ENCODE measurements around the gene TMEM238.

TMEM238 gene

GRCh38 chr19:55385724-55386492 lies 1.8 kb upstream of the TMEM238 start, which contains the start of gene RPL28:
TSS of gene RPL28 (plus strand) at chr19:55385932. CDS start at chr19:55386358, 426 bp downstream.
- no peaks in the 10 kb centered on the region for H3K9me3 ChIP-seq (ENCODE audit: low read depth, low read length)
- H3K4me3 ChIP-seq: peak within 1 kb of the TSS; percentile 91
- H3K36me3 ChIP-seq (ENCODE audit: insufficient read depth, low read length): peaks cover 42% of the 10 kb centered on the region
- H3K27ac ChIP-seq: peak within 1 kb of the TSS; percentile 94
- TF ChIP-seq POLR2AphosphoS5 (IDR thresholded peaks at IDR 0.05; ENCODE audit: borderline replicate concordance, low read depth, low read length): peak; percentile 100
- no peak for TF ChIP-seq FOXP2 (optimal IDR thresholded peaks at IDR 0.05; ENCODE audit: control extremely low read depth, extremely low read length, insufficient read depth)
- no peak for TF ChIP-seq EZH2 (IDR thresholded peaks at IDR 0.05)
- H3K9ac ChIP-seq (ENCODE audit: insufficient read length): peak within 1 kb of the TSS; percentile 97
- DNase-seq (ENCODE audit: low read depth, low spot score): peak; percentile 91

- peak overlapping the region; percentile 91 for H3K4me3 ChIP-seq
- H3K9me3 ChIP-seq (ENCODE audit: low read depth, low read length): no peaks in the 10 kb centered on the region
- H3K9ac ChIP-seq (ENCODE audit: insufficient read length): peak overlapping the region; percentile 91
- peak; percentile 89 for DNase-seq (ENCODE audit: low read depth, low spot score)
- peak overlapping the region; percentile 94 for H3K27ac ChIP-seq
- TF ChIP-seq EZH2 (IDR thresholded peaks at IDR 0.05) (no peak), POLR2AphosphoS5 (IDR thresholded peaks at IDR 0.05; ENCODE audit: borderline replicate concordance, low read depth, low read length) (no peak), FOXP2 (optimal IDR thresholded peaks at IDR 0.05; ENCODE audit: control extremely low read depth, extremely low read length, insufficient read depth) (no peak)
- peaks cover 38% of the 10 kb centered on the region for H3K36me3 ChIP-seq (ENCODE audit: insufficient read depth, low read length)
These were observed 1.0 kb upstream of the TMEM238 start for GRCh38 chr19:55384920-55385723.

DNA sequence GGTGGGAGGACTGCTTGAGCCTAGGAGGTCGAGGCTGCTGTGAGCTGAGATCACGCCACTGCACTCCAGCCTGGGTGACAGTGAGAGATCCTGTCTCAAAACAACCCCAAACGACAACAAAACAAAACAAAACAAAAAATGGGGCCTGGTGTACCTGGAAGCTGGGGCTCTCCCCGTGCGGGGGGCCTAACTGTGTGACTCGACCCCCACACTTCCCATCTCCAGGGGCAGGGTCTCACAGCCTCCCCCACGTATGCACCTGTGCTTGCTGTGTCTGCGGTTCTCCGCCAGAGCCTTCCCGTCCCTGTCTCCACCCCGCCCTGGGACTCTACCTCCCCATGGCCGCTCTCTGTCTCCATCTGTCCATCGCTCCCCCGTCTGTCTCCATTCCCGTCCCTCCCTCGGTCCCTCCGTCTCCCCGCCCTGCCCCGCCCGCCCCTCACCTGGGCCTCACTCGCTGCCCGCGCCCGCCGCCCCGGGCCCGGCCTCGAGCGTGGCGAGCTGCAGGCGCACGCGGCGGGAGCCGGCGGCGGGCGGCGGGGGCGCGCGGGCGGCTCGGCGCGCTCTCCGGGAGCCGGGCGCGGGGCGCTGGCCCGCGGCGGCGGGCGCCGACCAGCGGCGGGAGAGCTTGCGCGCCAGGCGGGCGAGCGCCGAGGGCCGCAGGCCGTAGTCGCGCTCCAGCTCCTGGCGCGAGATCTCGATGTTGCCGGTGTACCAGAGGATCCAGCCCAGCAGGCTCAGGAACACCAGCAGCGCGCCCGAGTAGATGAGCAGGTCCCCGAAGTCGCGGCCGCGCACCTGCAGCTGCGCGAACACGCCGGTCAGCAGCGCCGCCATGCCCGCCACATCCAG lies 587 bp downstream of the TMEM238 start:
- peaks cover 22% of the 10 kb centered on the region for H3K36me3 ChIP-seq (ENCODE audit: insufficient read depth, low read length)
- H3K9ac ChIP-seq (ENCODE audit: insufficient read length): no peak overlapping the region
- H3K9me3 ChIP-seq (ENCODE audit: low read depth, low read length): no peaks in the 10 kb centered on the region
- no peak overlapping the region for H3K4me3 ChIP-seq
- DNase-seq (ENCODE audit: low read depth, low spot score): no peak
- TF ChIP-seq FOXP2 (optimal IDR thresholded peaks at IDR 0.05; ENCODE audit: control extremely low read depth, extremely low read length, insufficient read depth): no peak
- TF ChIP-seq POLR2AphosphoS5 (IDR thresholded peaks at IDR 0.05; ENCODE audit: borderline replicate concordance, low read depth, low read length): no peak
- no peak for TF ChIP-seq EZH2 (IDR thresholded peaks at IDR 0.05)
- H3K27ac ChIP-seq: no peak overlapping the region

GRCh38 chr19:55382522-55383054 lies 1.5 kb downstream of the TMEM238 start:
- H3K36me3 ChIP-seq (ENCODE audit: insufficient read depth, low read length): peaks cover 13% of the 10 kb centered on the region
- no peak overlapping the region for H3K27ac ChIP-seq
- no peak for TF ChIP-seq FOXP2 (optimal IDR thresholded peaks at IDR 0.05; ENCODE audit: control extremely low read depth, extremely low read length, insufficient read depth)
- TF ChIP-seq POLR2AphosphoS5 (IDR thresholded peaks at IDR 0.05; ENCODE audit: borderline replicate concordance, low read depth, low read length): no peak
- TF ChIP-seq EZH2 (IDR thresholded peaks at IDR 0.05): no peak
- H3K9me3 ChIP-seq (ENCODE audit: low read depth, low read length): no peaks in the 10 kb centered on the region
- DNase-seq (ENCODE audit: low read depth, low spot score): no peak
- H3K9ac ChIP-seq (ENCODE audit: insufficient read length): no peak overlapping the region
- H3K4me3 ChIP-seq: no peak overlapping the region

- Histone ChIP-seq H3K4me3 (no peak overlapping the region), H3K36me3 (ENCODE audit: insufficient read depth, low read length) (peaks cover 7% of the 10 kb centered on the region)
These were observed 2.1 kb downstream of the TMEM238 start for GRCh38 chr19:55382013-55382412.

GRCh38 chr19:55379174-55379573 lies 4.9 kb downstream of the TMEM238 start:
- H3K4me3 ChIP-seq: no peak overlapping the region
- H3K36me3 ChIP-seq (ENCODE audit: insufficient read depth, low read length): no peaks in the 10 kb centered on the region
- H3K9me3 ChIP-seq (ENCODE audit: low read depth, low read length): no peaks in the 10 kb centered on the region
- no peak overlapping the region for H3K9ac ChIP-seq (ENCODE audit: insufficient read length)
- no peak for DNase-seq (ENCODE audit: low read depth, low spot score)
- no peak overlapping the region for H3K27ac ChIP-seq
- TF ChIP-seq EZH2 (IDR thresholded peaks at IDR 0.05): no peak
- TF ChIP-seq FOXP2 (optimal IDR thresholded peaks at IDR 0.05; ENCODE audit: control extremely low read depth, extremely low read length, insufficient read depth): no peak
- TF ChIP-seq POLR2AphosphoS5 (IDR thresholded peaks at IDR 0.05; ENCODE audit: borderline replicate concordance, low read depth, low read length): no peak

More at GRCh38 chr19:55382013-55382412, 2.1 kb downstream of the TMEM238 start:
- Histone ChIP-seq H3K9me3 (ENCODE audit: low read depth, low read length) (no peaks in the 10 kb centered on the region), H3K9ac (ENCODE audit: insufficient read length) (no peak overlapping the region), H3K27ac (no peak overlapping the region)
- TF ChIP-seq FOXP2 (optimal IDR thresholded peaks at IDR 0.05; ENCODE audit: control extremely low read depth, extremely low read length, insufficient read depth) (no peak), EZH2 (IDR thresholded peaks at IDR 0.05) (no peak), POLR2AphosphoS5 (IDR thresholded peaks at IDR 0.05; ENCODE audit: borderline replicate concordance, low read depth, low read length) (no peak)
- DNase-seq (ENCODE audit: low read depth, low spot score): no peak

- H3K36me3 ChIP-seq (ENCODE audit: insufficient read depth, low read length): no peaks in the 10 kb centered on the region
- no peaks in the 10 kb centered on the region for H3K9me3 ChIP-seq (ENCODE audit: low read depth, low read length)
- no peak for DNase-seq (ENCODE audit: low read depth, low spot score)
- TF ChIP-seq POLR2AphosphoS5 (IDR thresholded peaks at IDR 0.05; ENCODE audit: borderline replicate concordance, low read depth, low read length) (no peak), EZH2 (IDR thresholded peaks at IDR 0.05) (no peak), FOXP2 (optimal IDR thresholded peaks at IDR 0.05; ENCODE audit: control extremely low read depth, extremely low read length, insufficient read depth) (no peak)
- no peak overlapping the region for H3K4me3 ChIP-seq
- no peak overlapping the region for H3K27ac ChIP-seq
- H3K9ac ChIP-seq (ENCODE audit: insufficient read length): no peak overlapping the region
These were observed 6.5 kb downstream of the TMEM238 start for GRCh38 chr19:55377356-55378131.
